Stimulated activated CD8-positive, alpha-beta memory T cell treated with anti-CD3 and anti-CD28 coated beads, Interleukin-15, amount 100 ng/mL, for 24 hours (primary cell): ENCODE measurements around the gene BMAL1.

ENCODE experiments used
- DNase-seq: peaks from one replicate; pipeline ENCODE4 v3.0.0-alpha.2; 2020; ENCODE audit warnings: low read depth

Gene BMAL1

DNA sequence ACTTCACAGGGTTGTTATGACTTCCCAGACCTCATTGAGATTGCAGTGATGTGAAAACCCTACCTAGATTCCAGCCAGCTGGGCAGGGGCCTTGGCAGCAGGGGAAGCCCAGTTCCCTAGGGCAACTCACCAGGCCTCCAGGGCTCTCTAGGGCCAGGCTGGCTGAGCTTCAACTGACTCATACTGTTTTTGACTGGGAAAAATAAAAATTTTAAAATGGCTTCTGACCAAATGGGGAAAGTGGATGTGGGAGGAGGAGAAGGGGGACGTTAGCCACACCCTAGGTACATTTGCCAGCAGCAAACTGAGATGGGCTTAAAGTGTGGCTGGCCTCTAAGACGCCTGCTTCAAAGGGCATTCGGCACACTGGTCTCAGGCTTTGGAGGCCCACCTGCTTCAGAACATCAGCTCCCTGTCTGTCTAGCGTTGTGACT is 39.0 kb downstream of the BMAL1 start:
- no peak for DNase-seq

DNA sequence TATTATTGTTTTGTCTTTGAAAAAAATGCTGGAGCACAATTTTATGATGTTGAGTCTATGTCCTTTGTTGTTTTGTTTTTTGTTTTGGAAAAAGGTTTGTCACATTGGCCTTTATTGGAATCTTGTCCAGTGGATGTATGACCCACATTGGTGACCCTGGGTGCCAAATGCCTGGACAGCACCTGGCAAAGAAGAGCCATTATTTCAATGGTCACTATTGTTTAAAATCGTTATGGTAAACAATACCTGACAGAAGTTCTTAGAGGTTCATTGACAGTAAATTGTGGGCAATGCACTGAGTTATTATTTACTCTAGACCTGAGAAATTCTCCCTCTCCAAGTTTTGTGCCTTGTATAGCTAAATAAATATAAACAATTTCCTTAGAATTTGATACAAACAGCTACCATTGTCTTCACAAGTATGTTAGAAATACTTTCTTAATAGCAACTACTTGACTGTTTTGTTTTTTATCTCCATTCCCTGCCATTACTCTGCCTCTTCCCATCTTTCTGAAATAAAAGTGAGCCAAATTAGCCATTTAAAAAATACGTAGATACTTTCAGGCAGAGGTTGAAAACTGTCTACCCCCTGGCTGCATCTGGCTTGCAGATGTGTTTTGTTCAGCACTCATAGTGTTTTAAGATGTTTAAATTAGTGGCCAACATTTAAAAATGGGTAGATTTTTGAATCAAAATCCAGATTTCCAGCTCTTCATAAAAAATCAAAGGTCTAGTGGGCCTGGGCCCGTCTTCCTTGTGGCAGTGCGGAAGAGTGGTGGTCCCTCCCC is 39.9 kb downstream of the BMAL1 start:
- DNase-seq = no peak

- no peak for DNase-seq
Measured at GRCh38 chr11:13318498-13319295, 41.1 kb downstream of the BMAL1 start.

GRCh38 chr11:13320688-13321087 is 43.1 kb downstream of the BMAL1 start:
- DNase-seq = no peak

GRCh38 chr11:13321431-13321830 is 43.8 kb downstream of the BMAL1 start:
- no peak for DNase-seq

GRCh38 chr11:13324141-13324540 is 46.6 kb downstream of the BMAL1 start:
- no peak for DNase-seq

GRCh38 chr11:13324709-13325108 is 47.1 kb downstream of the BMAL1 start:
- DNase-seq = no peak

- no peak for DNase-seq
Measured at GRCh38 chr11:13327421-13327820, 49.8 kb downstream of the BMAL1 start.

GRCh38 chr11:13328286-13328685 is 50.7 kb downstream of the BMAL1 start:
- no peak for DNase-seq

DNA sequence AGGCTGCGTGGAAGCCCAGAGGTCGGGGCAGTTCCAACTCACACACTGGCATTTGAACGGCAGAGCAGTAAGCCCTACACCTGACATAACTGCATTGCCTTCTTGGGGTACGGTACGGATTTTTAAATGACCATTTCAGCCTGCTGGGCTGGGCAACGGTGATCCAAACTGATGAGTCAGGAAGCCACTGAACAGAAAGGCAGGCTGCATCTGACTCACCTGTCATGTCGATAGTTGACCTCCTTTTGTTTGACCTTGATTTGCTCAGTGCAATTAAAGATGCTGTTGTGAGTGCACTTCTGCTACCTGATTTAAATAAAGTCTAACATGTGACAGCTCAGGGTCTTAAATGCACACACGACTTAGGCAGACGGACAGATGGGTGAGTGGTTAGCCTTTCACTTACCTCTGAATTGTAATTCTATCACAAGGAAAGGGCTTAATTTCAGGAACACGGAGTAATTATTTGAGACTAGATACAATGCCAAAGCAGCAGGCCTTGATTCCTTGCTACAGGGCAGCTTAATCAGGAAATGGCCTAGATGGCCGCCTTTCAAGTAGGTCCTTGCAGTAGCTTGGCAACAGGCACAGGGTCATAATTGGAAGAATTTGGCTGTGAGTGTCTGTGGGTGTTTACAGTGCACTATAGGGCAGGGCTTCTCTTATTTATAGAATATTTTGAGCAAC is 52.2 kb downstream of the BMAL1 start:
- DNase-seq = no peak

GRCh38 chr11:13332124-13332523 is 54.5 kb downstream of the BMAL1 start:
- DNase-seq = no peak

- no peak for DNase-seq
Measured at GRCh38 chr11:13333456-13333957, 55.9 kb downstream of the BMAL1 start.

- DNase-seq = no peak
Measured at GRCh38 chr11:13334034-13334786, 56.6 kb downstream of the BMAL1 start.

DNA sequence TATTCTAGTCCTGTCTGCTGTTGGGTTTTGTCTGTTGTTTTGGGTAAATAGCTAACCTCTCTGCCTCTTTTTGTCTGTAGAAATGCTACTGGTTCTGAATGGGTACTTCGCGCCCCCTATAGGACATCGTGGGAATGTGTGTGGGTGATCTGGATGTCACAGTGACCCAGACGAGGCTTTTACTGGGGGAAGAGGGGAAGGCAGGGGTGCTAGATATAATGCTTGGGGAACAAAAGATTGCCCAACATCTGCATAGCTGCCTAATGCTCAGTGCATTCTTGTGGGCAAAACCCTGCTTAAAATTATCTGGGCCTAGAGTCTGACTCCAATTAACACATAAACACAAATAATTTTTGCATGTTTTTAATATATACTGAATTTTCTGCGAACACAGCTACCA is 57.7 kb downstream of the BMAL1 start:
- peak; percentile 21 for DNase-seq

DNA sequence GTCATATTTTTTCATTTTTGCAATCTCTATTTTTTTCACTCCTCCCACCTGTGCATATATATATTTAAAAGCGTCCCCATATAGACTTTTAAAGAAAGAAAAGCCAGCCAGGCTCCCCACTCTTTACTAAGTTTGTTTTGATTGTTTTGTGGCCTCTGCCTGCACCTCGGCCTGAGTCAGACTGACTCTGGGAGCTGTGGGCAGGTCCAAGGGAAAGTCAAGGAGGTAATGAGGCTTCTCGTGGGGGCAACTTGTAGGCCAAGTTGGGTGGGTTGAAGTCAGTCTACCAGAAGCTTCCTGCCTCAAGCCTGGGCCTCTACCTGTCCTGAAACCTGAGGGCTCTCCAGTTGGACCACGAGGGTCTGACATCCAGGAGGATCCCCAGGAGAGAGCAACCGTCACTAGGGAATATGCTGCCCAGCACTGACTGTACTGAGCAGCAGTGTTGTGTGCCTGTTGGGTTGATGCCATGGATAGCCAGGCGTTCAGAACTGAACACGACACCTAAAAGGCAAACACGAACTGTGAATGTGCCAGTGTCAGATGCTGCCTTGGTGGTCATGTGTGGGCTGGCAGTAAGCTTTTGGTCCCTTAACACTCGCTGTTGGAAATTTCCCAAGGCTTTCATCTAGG is 58.8 kb downstream of the BMAL1 start:
- DNase-seq = no peak

- no peak for DNase-seq
Measured at GRCh38 chr11:13338019-13338426, 60.4 kb downstream of the BMAL1 start.

DNA sequence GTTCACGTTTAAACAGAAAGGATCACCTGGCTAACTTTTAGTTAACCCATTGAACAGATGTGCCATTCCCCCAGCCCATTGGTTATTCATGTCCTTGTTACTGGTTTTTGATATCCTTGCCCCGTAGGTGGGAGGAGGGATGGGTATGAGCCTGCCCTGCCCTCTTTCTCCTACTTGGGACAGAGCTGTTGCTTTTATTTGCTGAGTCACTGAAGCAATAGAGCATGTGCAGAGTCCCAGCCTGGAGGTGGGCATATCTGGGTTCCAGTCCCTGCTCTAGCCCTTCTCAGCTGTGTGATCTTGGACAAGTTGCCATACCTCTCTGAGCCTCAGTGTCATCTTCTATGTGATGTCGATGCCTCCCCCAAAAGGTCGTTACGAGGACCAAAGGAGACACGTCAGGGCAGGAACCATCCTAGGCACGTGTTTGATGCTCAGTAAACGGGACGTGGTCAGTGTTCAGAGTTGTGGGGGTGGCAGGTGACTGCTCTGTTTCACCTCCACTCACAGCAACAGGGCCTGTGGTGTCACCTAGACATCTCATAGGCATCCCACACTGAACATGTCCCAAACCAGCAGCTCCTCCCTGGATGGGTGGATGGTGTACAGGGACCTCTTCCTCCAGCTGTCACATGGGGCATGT is 61.0 kb downstream of the BMAL1 start:
- no peak for DNase-seq

DNA sequence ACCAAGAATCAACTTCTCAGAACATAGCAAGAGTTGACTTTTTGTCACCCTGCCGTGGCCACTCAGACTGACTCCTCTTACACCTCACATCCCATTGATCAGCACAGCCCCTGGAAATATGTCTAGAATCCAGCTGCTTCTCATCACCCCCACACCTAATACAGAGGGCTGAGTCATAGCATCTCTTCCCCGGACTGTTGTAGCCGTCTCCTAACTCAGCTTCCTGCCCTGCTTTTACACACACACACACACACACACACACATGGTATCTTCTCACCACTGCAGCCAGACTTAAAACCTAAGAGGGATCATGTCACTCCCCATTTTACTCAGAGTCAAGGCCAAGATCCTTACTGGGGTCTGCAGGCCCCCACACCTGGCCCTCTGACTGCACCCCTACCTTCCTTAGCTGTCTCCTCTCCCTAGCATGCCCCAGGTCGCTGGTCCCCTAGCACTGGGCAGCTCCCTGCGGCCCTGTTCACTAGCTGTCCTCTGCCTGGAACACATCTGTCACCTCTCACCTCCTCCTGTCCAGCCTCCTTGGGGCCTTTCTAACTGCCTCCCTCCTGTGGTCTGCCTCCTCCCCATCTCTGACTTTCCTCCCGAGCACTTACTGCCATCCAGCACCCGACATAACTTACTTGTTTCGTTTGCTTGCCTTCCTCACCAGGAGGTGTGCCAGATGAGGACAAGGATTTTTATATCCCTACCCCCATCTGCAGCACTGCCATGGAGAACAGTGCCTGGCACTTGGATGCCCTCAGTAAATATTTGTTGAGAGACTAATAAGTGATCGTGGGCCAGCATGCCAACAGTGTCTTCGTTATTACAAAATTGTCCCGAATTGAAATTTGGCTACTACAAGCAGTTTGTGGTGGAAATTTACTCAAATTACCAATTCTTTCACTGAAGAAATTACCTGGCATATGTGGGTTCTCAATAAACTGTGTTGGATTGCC is 61.9 kb downstream of the BMAL1 start:
- no peak for DNase-seq

DNA sequence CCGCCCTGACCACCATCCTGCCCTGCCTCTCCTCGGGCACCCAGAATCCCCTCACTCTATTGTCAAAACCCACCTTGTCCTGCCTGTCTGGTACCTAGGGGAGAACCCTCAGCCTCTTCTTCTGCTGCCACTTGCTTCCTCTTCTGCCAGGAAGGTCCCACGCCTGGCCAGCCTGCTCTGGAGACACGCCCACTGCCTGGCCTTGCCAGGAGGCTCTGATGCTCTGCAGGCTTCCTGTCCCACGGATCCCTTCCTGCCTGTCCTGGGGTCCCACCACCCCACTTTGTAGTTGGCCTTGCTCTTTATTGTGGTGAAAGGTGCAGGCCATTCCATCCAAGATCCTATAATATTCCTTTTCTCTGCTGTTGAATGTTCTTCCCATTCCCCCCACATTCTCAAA is 63.4 kb downstream of the BMAL1 start:
- DNase-seq = no peak

DNA sequence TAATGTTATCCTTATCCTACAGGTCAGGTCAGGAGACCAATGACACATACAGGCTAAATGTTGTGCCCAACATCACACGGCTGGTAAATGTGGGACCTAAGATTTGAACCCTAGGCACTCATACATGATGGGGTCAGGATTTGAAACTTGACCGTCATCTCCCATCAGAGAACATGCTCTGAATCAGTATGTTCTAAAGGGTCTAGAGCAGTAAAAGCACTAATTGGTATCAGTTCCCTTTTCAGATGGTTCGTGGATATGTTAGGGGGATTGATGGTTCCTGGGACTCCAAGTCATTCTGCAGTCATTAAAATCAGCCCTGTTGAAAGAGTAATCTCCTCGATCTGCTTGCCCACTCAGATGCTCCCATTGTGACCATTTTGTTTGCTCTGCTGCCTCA is 65.5 kb downstream of the BMAL1 start:
- DNase-seq = no peak
